ENCODE measurements around the gene FAM98C.
"Not testable (repeated sequence)": the region's sequence is repeated elsewhere in the genome, so short reads cannot be mapped to it uniquely, and the experiment has no call there.

Gene FAM98C

GRCh38 chr19:38425810-38426466, 23.0 kb downstream of the FAM98C start, which contains the start of gene RASGRP4:
Gene RASGRP4, minus strand, starts transcription at chr19:38426219. Its CDS starts 128 bp downstream, at chr19:38426091.
- no peak for DNase-seq (ENCODE audit: low read depth in 3 of 3)

DNA sequence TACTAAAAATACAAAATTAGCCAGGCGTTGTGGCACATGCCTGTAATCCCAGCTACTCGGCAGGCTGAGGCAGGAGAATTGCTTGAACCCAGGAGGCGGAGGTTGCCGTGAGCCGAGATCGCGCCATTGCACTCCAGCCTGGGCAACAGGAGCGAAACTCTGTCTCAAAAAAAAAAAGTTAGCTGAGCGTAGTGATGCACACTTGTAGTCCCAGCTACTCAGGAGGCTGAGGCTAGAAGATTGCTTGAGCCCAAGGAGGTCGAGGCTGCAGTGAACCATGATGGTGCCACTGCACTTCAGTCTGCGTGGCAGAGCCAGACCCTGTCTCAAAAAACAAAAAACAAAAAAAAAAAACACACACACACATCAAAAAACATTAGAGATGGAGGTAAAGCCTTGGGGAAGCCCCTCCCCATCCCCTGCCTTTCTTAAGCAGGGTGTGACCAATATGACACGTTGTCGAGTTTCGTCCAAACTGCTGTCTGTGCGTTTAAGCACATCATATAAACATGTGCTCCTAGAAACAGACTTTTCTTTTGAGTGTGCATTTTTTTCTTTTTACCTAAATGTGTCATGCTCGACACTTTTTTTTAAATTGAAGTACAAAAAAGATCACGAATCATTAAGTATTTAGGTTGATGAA, 24.3 kb downstream of the FAM98C start:
- not testable (repeated sequence) for DNase-seq (ENCODE audit: low read depth in 3 of 3)

- no peak for DNase-seq (ENCODE audit: low read depth in 3 of 3)
Observed at GRCh38 chr19:38429055-38429810, 26.3 kb downstream of the FAM98C start.

GRCh38 chr19:38429811-38430156, 26.9 kb downstream of the FAM98C start:
- no peak for DNase-seq (ENCODE audit: low read depth in 3 of 3)

DNA sequence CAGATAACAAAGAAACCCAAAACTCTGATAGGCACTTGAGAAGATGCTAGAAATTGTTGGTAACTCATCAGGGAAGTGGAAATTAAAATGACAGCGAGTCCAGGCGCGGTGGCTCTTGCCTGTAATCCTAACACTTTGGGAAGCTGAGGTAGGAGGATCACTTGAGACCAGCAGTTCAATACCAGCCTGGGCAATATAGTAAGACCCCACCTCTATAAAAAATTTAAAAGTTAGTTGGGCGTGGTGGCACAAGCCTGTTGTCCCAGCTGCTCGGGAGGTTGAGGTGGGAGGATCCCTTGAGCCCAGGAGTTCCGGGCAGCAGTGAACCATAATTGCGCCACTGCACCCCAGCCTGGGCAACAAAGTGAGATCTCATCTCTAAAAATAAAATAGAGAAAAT, 28.0 kb downstream of the FAM98C start:
- DNase-seq (ENCODE audit: low read depth in 3 of 3): no peak

- peak in 1 of 3 experiments; percentile 10 for DNase-seq (ENCODE audit: low read depth in 3 of 3)
Observed at GRCh38 chr19:38433268-38433733, 30.4 kb downstream of the FAM98C start, which contains the start of gene RYR1. Gene RYR1, plus strand, starts transcription at chr19:38433691. Its CDS starts 139 bp downstream, at chr19:38433830.

GRCh38 chr19:38434549-38435051, 31.7 kb downstream of the FAM98C start:
- DNase-seq (ENCODE audit: low read depth in 3 of 3): no peak

DNA sequence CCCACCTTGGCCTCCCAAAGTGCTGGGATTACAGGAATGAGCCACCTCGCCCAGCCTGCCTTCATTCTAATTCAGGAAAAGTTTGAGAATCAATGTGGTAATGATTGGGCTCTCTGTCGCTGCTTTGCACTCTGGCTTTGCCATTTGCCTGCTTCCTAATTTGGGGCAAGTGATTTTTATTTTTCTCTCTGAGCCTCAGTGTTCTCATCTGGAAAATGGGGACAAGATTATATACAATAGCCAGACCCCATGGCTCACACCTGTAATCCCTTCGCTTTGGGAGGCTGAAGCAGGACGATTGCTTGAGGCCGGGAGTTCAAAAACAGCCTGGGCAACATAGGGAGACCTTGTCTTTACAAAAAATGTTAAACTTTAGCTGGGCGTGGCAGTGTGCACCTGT, 34.4 kb downstream of the FAM98C start:
- DNase-seq (ENCODE audit: low read depth in 3 of 3): no peak

DNA sequence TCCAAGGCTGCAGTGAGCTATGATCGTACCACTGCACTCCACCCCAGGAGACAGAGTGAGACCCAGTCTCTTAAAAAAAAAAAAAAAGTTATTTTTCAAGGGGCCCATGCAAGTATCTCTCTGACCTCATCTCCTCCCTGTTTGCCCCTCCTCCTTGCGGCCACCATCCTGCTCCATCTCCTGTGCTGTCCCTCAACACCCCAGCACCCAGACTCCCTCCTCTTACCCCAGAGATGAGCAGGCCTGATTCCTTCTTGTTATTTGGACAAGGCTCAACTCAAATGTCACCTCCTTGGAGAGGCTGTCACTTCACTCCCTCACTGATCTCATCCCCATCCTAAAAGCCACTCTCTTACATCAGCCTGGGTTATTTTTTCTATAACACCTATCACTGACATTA, 35.0 kb downstream of the FAM98C start:
- DNase-seq (ENCODE audit: low read depth in 3 of 3): no peak

DNA sequence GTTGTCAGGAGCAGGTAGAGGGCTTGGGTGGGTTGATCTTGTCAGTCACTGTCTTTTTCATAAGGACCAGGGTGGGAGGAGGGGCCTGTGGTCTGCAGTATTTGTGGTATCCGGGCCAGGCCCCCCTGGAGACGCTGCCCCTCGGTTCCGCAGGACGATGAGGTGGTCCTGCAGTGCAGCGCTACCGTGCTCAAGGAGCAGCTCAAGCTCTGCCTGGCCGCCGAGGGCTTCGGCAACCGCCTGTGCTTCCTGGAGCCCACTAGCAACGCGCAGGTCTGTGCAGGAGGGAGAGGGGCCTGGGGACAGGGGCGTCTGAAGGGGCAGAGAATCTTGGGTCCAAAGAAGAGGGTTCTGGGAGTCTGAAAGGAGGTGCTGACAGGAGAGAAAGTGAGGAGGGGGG, 37.7 kb downstream of the FAM98C start:
- DNase-seq (ENCODE audit: low read depth in 3 of 3): no peak

DNA sequence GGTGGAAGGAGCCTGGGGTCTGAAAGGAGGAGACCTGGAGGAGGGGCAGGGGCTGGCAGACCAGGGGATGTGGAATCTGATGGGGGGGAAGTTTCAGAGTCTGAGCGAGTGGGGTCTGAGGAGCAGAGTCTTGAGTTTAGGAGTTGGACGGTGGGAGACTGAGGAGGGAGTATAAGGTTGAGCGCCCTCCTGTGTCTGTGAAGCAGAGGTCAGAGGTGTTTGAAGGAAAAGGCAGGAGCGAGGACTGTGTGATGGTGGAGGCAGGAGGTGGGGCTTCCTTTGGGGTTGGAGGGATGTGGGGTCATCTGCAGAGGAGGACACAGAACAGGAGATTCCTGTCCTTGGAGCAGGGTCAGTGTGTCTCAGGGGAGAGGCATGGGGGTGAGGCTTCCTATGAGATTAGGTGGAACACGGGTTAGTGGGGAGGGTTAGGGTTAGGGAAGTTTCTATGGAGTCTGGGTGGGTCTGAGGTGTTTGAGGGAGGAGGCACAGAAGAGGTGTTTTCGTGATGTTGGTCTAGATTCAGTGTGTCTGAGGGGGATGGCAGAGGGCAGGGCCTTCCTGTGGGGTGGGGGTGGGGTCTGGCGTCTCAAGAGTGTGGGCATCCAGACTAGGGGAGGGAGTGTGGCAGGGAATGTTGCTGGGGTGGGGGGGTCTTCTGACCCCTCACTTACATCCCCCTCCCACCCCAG, 38.9 kb downstream of the FAM98C start:
- no peak for DNase-seq (ENCODE audit: low read depth in 3 of 3)

GRCh38 chr19:38442736-38443135, 39.8 kb downstream of the FAM98C start:
- no peak for DNase-seq (ENCODE audit: low read depth in 3 of 3)

DNA sequence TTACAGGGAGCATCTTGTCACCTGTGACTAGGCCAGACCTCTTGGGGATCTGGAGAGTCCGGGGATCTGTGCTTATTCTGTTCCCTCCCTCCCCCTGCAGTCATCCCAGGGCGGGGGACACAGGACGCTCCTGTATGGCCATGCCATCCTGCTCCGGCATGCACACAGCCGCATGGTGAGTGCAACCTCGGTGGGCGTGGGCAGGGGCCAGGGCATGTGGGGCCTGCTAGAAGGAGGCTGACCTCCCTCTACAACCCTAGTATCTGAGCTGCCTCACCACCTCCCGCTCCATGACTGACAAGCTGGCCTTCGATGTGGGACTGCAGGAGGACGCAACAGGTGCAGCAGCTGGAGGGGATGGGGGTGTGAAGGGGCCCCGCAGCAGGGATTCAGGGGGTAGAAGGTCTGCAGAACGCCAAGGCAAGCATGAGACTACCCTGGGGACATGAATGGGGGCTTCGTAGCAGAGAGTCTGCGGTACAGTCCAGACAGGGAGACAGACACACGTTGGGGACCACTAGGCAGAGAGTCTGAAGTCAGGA, 40.6 kb downstream of the FAM98C start:
- DNase-seq (ENCODE audit: low read depth in 3 of 3): no peak

GRCh38 chr19:38444026-38444425, 41.1 kb downstream of the FAM98C start:
- no peak for DNase-seq (ENCODE audit: low read depth in 3 of 3)

DNA sequence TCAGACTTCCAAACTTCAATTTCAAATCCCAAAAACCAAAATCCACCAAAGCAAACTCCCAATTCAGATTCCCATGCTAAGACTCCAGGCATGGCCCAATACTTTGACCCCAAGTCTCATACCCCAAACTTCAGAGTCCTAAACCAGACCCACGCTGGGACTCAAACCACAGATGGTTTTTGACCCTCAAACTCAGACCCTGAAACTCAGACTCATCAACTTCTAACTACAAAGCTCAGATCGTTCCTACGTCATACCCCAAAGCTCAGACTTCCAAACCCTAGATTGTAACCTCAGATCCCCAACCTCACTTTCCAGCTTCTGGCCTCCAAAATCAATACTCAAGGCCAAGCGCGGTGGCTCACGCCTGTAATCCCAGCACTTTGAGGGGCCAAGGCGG, 42.5 kb downstream of the FAM98C start:
- no peak for DNase-seq (ENCODE audit: low read depth in 3 of 3)

- DNase-seq (ENCODE audit: low read depth in 3 of 3): no peak
Observed at GRCh38 chr19:38448225-38448624, 45.3 kb downstream of the FAM98C start.

DNA sequence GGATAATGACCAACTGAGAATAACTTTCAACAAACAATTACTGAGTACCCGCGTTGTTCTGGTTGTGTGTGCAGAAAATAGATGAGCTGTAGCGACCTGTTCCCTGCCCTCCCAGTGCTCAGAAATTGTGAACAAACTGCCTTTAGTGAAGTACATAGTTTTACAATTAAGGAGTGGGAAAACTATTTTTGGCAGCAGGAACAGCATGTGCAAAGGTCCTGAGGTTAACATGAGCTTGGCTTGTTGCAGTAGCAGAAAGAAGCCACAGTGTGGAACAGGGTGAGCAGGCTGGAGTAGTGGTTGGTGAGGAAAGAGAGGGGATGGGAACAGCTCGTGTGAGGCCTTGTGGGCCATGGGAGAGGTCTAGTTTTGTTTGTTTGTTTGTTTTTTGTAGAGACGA, 46.6 kb downstream of the FAM98C start:
- DNase-seq (ENCODE audit: low read depth in 3 of 3): no peak

DNA sequence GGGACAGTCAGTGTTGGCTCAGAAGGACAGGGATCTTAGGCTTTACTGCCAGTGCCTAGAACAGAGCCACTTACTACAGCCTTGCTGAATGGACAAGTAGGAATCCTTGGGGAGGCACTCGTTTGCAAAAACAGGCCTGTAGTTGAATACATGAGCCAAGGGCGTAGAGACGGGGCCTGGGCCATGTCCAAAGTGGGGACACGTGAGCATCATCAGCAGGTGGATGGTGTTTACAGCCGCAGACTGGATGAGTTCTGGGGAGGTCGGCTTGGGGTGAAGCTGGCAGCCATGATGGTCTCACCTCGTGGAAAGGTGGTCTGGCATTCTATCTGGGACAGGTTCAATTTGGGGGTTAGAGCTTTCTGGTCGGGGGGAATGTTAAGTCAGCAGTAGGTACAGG, 48.1 kb downstream of the FAM98C start:
- DNase-seq (ENCODE audit: low read depth in 3 of 3): no peak

- no peak for DNase-seq (ENCODE audit: low read depth in 3 of 3)
Observed at GRCh38 chr19:38451629-38452028, 48.7 kb downstream of the FAM98C start.

GRCh38 chr19:38452430-38453366, 49.8 kb downstream of the FAM98C start:
- no peak for DNase-seq (ENCODE audit: low read depth in 3 of 3)
